HUDEP-2 (cell line): Measurements from ENCODE around the gene PLXNC1.

Experiments used
- DNase-seq, 76 experiments: peaks; one replicate each; lab custom pipeline; 2025; ENCODE audit not compliant: unreplicated experiment in 76 of 76; lab: John Stamatoyannopoulos, UW

Gene PLXNC1

GRCh38 chr12:94147991-94148738, at the start of gene PLXNC1:
Gene PLXNC1, plus strand, starts transcription at chr12:94148577. Its CDS starts 395 bp downstream, at chr12:94148972.
- peak in 3 of 76 experiments; percentile 10 to 13 (median 11) for DNase-seq

GRCh38 chr12:94099191-94099590, 49.2 kb upstream of the PLXNC1 start:
- no peak for DNase-seq

- no peak for DNase-seq
Observed at GRCh38 chr12:94099632-94100031, 48.7 kb upstream of the PLXNC1 start.

GRCh38 chr12:94100211-94100627, 48.2 kb upstream of the PLXNC1 start:
- peak in 2 of 76 experiments; percentile 9 to 19 for DNase-seq

- peak in 57 of 76 experiments; percentile 7 to 70 (median 45) for DNase-seq
Observed at GRCh38 chr12:94100990-94101737, 47.2 kb upstream of the PLXNC1 start.

GRCh38 chr12:94101738-94102660, 46.4 kb upstream of the PLXNC1 start:
- peak in 73 of 76 experiments; percentile 9 to 91 (median 74) for DNase-seq

GRCh38 chr12:94103986-94104385, 44.4 kb upstream of the PLXNC1 start:
- DNase-seq, result no peak

GRCh38 chr12:94107910-94108309, 40.5 kb upstream of the PLXNC1 start:
- no peak for DNase-seq

- DNase-seq, result peak in 44 of 76 experiments; percentile 7 to 90 (median 50)
Observed at GRCh38 chr12:94109160-94109559, 39.2 kb upstream of the PLXNC1 start.

- DNase-seq, result no peak
Observed at GRCh38 chr12:94110258-94110657, 38.1 kb upstream of the PLXNC1 start.

GRCh38 chr12:94111302-94111701, 37.1 kb upstream of the PLXNC1 start:
- no peak for DNase-seq

GRCh38 chr12:94112121-94112520, 36.3 kb upstream of the PLXNC1 start:
- DNase-seq, result no peak

GRCh38 chr12:94114166-94114565, 34.2 kb upstream of the PLXNC1 start:
- DNase-seq, result no peak

GRCh38 chr12:94116191-94116590, 32.2 kb upstream of the PLXNC1 start:
- DNase-seq, result no peak

- no peak for DNase-seq
Observed at GRCh38 chr12:94121886-94122285, 26.5 kb upstream of the PLXNC1 start.

- no peak for DNase-seq
Observed at GRCh38 chr12:94122591-94122990, 25.8 kb upstream of the PLXNC1 start.

- DNase-seq, result no peak
Observed at GRCh38 chr12:94123127-94123526, 25.2 kb upstream of the PLXNC1 start.

- DNase-seq, result no peak
Observed at GRCh38 chr12:94126067-94126466, 22.3 kb upstream of the PLXNC1 start.

GRCh38 chr12:94127239-94128131, 20.9 kb upstream of the PLXNC1 start:
- DNase-seq, result peak in 26 of 76 experiments; percentile 9 to 69 (median 33)

- DNase-seq, result no peak
Observed at GRCh38 chr12:94128280-94128679, 20.1 kb upstream of the PLXNC1 start.
